ENCODE data around the gene KIF5C.

DNA sequence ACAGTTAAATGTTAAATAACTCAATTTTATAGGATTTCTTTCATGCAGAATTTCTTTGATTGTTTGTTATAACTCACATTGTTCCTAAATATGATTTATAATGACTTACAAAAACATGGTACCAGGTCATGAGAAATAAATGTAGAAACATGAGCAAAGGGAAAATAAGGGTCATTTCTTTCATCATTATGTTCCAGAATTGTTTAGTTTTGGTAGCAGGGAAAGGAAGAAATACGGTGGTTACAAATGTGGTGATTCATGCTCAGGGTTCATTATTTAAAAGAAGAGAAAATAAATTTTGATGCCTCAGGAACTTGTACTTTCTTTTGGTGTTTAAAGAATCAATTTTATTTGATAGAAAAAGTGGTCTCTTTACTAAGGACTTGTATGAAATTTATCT is 167.9 kb downstream of the KIF5C start:
- TF ChIP-seq CTCF (optimal IDR thresholded peaks at IDR 0.05 in 1 of 3, IDR thresholded peaks at IDR 0.05 in 1 of 3, conservative IDR thresholded peaks at IDR 0.05 in 1 of 3; ENCODE audit: extremely low read depth in 1 of 3, insufficient read depth in 2 of 3, low read length in 3 of 3) (no peak), EZH2 (IDR thresholded peaks at IDR 0.05; ENCODE audit: low read length) (no peak)
